GM18505 (cell line): Measurements from ENCODE around the gene ABCC3.

Experiments
- ATAC-seq: cut with Tn5 transposase; IDR thresholded peaks from one replicate; pipeline ENCODE4 v1.9.1; 2021; ENCODE audit not compliant: unreplicated experiment
- POLR2A ChIP-seq: IDR thresholded peaks from 4 replicates; pipeline ENCODE4 v1.6.1; 2011; ENCODE audit warnings: borderline replicate concordance; ENCODE audit not compliant: insufficient read depth, insufficient read length; ENCODE audit errors: extremely low read depth

ABCC3 gene

DNA sequence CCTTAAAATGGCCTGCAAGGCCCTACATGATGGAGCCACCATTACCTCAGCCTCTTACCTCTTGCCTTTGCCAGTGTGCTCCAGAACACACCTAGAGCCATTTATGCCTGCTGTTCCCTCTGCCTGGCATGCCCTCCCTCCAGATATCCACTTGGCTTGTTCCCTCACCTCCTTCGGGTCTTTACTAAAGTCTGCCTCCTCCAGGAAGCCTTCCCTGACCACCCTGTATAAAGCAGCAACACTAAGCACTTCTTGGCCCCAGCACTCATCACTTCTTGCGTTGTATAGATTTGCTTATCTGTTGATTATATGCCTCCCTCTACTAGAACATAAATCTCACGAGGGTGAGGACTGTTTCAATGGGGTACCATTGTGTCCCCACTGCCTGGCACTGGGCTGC lies 47.8 kb downstream of the ABCC3 start:
- ATAC-seq, result no peak
- no peak for TF ChIP-seq POLR2A

DNA sequence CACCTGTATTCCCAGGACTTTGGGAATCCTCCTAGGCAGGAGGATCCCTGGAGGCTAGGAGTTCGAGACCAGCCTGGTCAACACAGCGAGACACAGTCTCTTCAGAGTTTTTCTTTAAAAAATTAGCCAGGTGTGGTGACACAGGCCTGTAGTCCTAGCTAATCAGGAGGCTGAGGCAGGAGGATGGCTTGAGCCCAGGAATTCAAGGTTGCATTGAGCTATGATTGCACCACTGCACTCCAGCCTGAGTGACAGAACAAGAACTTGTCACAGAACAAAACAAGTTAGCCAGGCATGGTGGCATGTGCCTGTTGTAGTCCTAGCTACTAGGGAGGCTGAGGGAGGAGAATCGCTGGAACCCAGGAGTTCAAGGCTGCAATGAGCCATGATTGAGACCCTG lies 48.3 kb downstream of the ABCC3 start:
- no peak for TF ChIP-seq POLR2A
- no peak for ATAC-seq

DNA sequence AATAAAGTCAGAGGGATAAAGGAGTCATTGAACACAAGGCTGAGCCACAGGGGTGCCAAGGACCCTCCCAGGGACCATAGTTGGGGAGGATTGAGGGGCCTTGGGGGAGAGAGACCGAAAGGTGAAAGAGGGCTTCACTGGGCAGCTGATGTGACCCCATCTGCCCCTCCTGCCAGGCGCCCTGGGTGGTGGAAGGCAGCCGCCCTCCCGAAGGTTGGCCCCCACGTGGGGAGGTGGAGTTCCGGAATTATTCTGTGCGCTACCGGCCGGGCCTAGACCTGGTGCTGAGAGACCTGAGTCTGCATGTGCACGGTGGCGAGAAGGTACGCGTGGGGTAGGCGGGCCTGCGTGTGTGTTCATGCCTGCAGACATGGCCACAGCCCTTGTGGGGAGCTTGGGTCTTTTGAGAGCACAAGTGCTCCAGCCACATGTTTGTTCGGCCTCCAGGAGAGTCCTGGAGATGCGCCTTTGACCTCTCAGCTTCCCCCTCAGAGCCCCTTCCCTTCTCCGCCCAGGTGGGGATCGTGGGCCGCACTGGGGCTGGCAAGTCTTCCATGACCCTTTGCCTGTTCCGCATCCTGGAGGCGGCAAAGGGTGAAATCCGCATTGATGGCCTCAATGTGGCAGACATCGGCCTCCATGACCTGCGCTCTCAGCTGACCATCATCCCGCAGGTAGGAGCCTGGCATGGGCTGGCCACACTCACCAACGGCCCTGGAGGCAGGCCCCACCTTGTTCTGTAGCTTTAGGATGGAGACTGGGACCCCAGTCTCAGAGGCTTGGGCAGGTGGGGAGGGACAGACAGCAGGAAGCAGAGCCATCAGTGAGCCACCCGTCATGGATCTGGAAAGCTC lies 49.0 kb downstream of the ABCC3 start:
- no peak for TF ChIP-seq POLR2A
- ATAC-seq, result no peak

DNA sequence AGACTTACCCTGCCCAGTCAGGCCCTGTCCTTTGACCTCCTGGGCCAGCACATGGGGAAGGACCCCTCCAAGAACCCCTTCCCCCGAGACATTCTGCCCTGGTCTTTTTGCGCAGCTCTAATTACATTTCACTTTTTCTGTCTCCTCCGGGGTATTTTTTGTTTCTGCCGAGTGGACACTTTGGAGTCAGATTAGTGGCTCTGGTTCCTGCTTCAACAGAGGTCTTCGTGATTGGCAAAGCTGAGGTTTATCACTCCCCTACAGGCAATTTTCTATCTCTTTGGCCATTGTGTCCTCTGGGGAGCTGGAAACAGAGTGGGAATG lies 49.6 kb downstream of the ABCC3 start:
- no peak for TF ChIP-seq POLR2A
- ATAC-seq, result no peak

DNA sequence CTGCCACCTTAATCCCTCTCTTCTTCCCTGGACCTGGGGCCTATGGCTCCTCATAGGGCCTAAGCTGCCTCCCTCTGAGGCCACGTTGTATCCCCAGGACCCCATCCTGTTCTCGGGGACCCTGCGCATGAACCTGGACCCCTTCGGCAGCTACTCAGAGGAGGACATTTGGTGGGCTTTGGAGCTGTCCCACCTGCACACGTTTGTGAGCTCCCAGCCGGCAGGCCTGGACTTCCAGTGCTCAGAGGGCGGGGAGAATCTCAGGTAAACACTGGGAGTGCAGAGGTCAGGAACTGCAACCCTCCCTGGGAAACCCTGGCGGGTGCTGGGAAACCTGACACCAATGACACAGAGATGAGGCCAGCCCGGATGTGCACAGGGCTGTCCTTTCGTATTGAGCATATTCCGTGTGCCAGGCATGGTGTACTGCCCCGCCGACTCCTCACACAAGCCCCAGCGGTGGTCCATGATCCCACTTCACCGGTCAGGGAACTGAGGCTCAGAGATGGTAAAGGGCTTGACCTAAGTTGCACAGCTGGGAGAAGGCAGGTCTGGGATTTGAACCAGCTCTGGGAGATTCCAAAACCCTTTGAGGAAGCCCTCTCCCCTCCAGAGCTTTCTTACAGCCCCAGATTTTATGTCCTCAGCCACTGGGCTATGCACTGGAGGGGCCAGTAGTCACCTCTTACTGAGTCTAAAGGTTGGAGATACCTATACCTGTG lies 50.1 kb downstream of the ABCC3 start:
- no peak for TF ChIP-seq POLR2A
- no peak for ATAC-seq

DNA sequence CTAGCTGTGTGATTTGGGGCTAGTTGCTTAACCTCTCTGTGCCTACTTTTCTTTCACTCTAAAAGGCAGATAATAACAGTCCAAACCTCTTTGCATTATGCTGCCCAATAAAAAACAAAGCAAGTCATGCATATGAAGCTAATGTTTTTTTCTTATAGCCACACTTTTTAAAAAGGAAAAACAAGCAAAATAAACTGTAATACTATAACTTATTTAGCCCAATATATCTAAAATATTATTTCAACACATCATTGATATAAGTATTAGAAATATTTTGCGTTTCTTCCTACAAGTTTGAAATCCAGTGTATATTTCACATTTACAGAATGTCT lies 50.6 kb downstream of the ABCC3 start:
- ATAC-seq, result no peak
- no peak for TF ChIP-seq POLR2A

DNA sequence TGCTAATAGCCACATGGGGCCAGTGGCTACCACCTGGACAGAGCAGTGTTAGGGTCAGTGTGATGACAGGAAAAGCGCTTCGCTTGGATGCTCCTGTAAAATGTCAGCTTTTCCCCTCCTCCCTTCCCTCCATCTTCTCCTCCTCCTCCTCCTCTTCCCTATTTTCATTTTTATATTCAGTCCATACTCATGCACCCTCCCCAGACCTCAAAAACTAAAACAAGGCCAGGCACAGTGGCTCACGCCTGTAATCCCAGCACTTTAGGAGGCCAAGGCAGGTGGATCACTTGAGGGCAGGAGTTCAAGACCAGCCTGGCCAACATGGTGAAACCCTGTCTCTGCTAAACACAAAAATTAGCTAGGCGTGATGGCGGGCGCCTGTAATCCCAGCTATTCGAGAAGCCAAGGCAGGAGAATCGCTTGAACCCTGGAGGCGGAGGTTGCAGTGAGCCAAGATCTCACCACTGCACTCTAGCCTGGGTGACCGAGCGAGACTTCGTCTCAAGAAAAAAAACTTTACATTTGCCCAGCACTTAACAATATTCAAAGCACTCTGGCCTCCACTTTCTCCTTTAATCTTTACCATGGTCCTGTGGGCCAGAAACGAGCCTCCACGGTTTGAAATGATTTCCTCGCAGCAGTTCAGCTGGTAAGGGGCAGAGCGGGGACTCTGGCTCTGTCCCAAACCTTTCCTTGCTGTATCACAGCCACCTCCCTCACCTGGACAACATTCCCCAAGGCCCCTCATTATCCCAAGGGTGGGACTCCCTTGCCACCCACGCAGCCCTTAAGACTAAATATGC lies 51.2 kb downstream of the ABCC3 start:
- no peak for ATAC-seq
- no peak for TF ChIP-seq POLR2A

DNA sequence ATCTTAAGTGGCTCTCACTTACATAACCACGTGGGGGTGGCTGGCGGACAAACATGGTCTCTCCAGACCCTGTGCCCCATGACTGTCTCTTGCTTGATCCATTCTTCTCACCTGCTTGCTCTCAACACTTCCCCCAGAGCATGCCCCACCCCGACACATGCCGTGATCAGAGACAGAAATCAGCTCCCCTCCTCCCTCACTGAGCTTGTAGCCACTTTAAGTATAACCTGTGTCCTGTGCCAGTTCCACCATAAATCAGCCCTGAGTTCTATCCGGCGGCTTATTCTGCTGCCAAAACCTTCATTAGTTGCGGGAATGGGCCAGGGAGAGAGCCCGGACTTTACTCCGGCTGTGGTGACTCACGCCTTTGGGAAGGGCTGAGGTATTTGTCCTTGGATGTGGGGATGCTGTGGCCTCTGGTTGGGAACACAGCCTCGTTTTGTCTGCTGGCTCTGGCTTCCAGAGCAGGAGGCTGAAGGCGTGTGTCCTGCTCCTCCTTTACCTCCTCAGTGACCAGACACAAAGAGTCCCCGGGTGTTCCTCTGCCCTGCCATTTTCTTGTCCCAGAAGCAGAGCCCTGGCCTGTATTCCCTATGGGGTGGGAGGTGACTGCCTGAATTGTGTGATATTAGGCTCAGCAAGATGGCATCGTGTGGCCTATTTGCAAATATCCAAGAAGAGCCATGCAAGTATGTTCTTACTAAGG lies 52.0 kb downstream of the ABCC3 start:
- no peak for TF ChIP-seq POLR2A
- ATAC-seq, result no peak

DNA sequence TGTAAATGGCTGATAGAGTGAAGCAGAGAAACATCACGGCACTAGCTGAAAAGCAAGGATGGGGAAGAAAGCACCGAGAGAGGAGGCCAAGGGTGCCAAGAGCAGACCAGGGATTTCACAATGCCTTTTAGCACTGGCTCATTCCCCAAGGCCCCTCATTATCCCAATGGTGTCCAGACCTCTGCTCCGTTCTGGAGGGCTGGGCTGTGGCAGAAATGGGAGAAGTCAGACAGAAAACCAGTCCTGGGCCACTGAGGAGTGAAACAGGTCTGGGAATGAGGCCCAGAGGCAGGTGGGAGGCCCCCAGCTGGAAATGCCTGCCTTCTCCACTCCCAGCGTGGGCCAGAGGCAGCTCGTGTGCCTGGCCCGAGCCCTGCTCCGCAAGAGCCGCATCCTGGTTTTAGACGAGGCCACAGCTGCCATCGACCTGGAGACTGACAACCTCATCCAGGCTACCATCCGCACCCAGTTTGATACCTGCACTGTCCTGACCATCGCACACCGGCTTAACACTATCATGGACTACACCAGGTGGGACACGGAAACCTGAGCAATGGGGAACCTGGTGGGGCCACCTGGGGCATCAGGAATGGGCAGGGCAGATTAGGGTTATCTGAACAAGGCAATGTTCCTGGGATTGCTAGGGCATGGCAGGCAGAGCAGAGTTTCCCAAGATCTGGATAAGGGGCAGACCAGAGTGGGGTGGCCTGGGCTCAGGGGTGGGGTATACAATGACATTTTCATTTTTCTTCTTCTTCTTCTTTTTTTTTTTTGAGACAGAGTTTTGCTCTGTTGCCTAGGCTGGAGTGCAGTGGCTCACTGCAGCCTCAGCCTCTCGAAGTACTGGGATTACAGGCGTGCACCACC lies 52.8 kb downstream of the ABCC3 start:
- no peak for ATAC-seq
- TF ChIP-seq POLR2A, result no peak

DNA sequence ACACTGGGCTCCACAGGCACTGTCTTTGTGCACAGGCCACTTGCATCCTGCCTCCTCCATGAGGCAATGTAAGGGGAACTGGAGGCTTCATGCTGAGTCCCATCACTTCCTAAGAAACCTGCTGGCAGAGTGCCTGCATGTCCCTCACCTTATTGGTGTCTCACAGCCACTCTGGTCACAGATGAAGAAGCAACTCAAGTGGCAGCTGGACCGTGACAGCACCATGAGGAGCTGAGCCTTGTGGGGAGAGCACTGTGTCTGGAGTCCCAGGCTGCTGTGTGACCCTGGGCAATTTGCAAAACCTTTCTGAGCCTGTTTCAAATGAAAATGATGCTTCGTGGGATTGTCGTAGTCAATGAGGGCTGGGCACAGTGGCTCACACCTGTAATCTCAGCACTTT lies 53.6 kb downstream of the ABCC3 start:
- no peak for TF ChIP-seq POLR2A
- ATAC-seq, result no peak

DNA sequence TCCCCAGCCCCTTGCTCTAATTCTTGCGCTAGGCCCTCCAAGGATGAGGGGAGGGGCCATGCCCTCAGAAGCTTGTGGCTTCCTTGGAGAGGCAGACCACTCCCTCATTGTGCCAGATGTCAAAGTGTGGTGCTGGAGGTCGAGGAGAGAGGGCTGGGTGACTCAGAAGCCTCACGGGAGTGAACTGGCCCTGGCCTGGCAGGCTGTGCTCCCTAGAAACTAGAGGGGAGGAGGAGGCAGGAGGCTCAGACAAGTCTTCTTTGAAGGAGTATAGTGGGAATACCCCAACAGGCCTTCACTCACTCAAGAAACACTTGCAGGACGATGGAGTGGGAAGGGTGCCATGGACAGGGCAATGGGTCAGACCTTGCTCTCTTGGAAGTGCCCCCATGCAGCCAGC lies 54.6 kb downstream of the ABCC3 start:
- TF ChIP-seq POLR2A, result no peak
- ATAC-seq, result no peak

DNA sequence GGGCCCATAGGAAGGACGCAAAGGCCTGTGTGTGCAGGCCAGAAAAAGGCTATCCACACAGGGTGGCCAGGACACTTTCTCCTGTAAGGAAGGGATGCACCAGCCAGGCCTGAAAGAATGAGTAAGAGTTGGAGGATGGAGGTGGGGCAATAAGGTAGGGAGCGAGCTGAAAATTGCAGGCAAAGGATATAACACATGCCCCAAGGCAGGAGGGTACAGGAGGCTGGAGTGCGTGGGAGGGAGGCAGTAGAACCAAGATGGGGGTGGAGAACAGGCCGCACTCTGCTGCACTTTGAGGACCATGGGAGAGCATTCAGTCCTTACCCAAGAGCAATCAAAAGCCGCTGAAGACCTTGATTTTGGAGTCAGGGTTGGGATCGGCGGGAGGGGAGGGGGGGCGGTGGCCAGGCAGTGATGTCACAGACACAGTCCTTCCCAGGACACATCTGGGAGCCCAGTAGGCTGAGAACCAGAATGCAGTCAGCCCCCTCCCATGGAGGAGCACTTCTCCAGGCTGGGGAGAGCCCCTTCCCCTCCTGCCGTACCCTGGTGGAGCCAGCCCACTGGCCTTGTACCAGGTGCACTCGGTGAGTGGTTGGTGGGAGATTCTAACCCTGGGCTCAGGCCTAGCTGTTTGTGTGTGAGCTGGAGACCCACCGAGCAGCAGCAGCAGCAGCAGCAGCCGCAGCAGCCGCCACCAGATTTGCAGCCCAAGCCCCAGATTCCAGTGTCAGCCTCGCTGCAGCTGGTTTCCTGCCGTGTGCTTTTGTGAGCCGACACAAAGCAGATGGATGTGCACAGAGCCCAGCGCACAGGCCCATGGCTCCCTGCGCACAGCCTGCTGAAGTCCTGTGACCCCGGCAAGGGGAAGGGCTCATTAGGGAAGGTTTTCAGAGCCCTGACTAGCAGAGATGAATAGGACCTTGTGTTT lies 55.5 kb downstream of the ABCC3 start:
- ATAC-seq, result no peak
- TF ChIP-seq POLR2A, result no peak

DNA sequence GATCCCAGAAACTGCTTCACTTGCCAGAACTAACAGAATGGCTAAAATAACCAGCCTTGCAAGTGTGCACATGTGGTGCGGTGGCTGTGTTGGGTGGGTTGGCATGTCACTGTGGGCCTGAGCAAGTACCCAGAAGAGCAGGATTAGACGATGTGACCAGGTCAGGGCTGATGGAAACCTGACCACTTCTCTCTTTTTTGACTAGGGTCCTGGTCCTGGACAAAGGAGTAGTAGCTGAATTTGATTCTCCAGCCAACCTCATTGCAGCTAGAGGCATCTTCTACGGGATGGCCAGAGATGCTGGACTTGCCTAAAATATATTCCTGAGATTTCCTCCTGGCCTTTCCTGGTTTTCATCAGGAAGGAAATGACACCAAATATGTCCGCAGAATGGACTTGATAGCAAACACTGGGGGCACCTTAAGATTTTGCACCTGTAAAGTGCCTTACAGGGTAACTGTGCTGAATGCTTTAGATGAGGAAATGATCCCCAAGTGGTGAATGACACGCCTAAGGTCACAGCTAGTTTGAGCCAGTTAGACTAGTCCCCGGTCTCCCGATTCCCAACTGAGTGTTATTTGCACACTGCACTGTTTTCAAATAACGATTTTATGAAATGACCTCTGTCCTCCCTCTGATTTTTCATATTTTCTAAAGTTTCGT lies 56.3 kb downstream of the ABCC3 start:
- ATAC-seq, result no peak
- TF ChIP-seq POLR2A, result peak; percentile 17
